SK-N-SH treated with all-trans-retinoic acid at 6 μM for 48 hours (cell line): ENCODE results near the gene STIMATE.

Experiments
- ARNTL ChIP-seq: fragments of 450-650 bp; formaldehyde crosslinking; IDR thresholded peaks from 2 replicates; pipeline ENCODE4 v1.5.0; 2020; ENCODE audit warnings: low read depth, mild to moderate bottlenecking, moderate library complexity, borderline replicate concordance
- BACH2 ChIP-seq: fragments of 250-450 bp; sonication (Bioruptor Pico); IDR thresholded peaks from 2 replicates; pipeline ENCODE4 v1.9.0; 2021; ENCODE audit warnings: mild to moderate bottlenecking, borderline replicate concordance
- PPARA ChIP-seq: fragments of 250-450 bp; sonication (Bioruptor Pico); IDR thresholded peaks from 2 replicates; pipeline ENCODE4 v1.5.0; 2020; ENCODE audit warnings: mild to moderate bottlenecking, borderline replicate concordance
- RARB ChIP-seq: fragments of 250-450 bp; sonication (Bioruptor Pico); IDR thresholded peaks from 2 replicates; pipeline ENCODE4 v1.8.0; 2021; ENCODE audit warnings: mild to moderate bottlenecking, moderate library complexity
- TF ChIP-seq, protein P1 (sequence below): fragments of 250-450 bp; sonication (Bioruptor Pico); IDR thresholded peaks from 2 replicates; pipeline ENCODE4 v1.8.0; 2020; ENCODE audit warnings: mild to moderate bottlenecking, moderate library complexity, borderline replicate concordance
- TF ChIP-seq, protein P2 (sequence below): fragments of 250-450 bp; sonication (Bioruptor Pico); IDR thresholded peaks from 2 replicates; pipeline ENCODE4 v1.8.0; 2021; ENCODE audit warnings: low read depth, mild to moderate bottlenecking, moderate library complexity, borderline replicate concordance

DNA sequence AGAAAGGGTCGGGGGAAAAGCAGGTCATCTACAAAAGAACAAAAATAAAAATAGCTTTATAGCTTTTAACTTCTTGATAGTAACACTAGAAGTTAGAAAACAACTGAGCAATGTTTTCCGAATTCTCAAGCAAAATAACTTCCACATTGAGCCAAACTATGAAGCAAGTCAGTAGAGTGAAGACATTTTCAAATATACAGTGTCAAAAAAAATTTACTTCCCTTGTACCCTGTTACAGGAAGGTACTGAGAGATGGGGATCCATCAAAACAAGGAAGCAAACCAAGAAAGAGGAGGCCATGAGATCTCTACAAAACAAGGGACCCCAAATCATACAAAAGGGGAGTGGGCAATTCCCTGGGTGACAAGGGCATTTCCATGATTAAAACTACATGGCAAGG is 26.6 kb upstream of the STIMATE start:
- TF ChIP-seq PPARA (no peak), BACH2 (CRISPR knock-in tag) (no peak), RARB (CRISPR knock-in tag) (no peak), ARNTL (CRISPR knock-in tag) (no peak)
- TF ChIP-seq, protein P1, sequence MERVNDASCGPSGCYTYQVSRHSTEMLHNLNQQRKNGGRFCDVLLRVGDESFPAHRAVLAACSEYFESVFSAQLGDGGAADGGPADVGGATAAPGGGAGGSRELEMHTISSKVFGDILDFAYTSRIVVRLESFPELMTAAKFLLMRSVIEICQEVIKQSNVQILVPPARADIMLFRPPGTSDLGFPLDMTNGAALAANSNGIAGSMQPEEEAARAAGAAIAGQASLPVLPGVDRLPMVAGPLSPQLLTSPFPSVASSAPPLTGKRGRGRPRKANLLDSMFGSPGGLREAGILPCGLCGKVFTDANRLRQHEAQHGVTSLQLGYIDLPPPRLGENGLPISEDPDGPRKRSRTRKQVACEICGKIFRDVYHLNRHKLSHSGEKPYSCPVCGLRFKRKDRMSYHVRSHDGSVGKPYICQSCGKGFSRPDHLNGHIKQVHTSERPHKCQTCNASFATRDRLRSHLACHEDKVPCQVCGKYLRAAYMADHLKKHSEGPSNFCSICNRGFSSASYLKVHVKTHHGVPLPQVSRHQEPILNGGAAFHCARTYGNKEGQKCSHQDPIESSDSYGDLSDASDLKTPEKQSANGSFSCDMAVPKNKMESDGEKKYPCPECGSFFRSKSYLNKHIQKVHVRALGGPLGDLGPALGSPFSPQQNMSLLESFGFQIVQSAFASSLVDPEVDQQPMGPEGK (CRISPR knock-in tag): no peak
- TF ChIP-seq, protein P2, sequence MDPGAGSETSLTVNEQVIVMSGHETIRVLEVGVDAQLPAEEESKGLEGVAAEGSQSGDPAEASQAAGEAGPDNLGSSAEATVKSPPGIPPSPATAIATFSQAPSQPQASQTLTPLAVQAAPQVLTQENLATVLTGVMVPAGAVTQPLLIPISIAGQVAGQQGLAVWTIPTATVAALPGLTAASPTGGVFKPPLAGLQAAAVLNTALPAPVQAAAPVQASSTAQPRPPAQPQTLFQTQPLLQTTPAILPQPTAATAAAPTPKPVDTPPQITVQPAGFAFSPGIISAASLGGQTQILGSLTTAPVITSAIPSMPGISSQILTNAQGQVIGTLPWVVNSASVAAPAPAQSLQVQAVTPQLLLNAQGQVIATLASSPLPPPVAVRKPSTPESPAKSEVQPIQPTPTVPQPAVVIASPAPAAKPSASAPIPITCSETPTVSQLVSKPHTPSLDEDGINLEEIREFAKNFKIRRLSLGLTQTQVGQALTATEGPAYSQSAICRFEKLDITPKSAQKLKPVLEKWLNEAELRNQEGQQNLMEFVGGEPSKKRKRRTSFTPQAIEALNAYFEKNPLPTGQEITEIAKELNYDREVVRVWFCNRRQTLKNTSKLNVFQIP: no peak
